Measurements from ENCODE around the gene MAP4K4.

Gene MAP4K4

GRCh38 chr2:101844055-101844635 is 146.6 kb downstream of the MAP4K4 start:
- no peak for DNase-seq (ENCODE audit: extremely low read depth, insufficient read length)
- Histone ChIP-seq H3K27me3 (replicated peaks; ENCODE audit: control insufficient read depth, insufficient read depth, low read length) (no peaks in the 10 kb centered on the region), H3K36me3 (ENCODE audit: control insufficient read depth, insufficient read depth, low read length) (no peaks in the 10 kb centered on the region), H3K4me3 (replicated peaks; ENCODE audit: low read depth, low read length) (no peak overlapping the region)
- TF ChIP-seq, protein P1, sequence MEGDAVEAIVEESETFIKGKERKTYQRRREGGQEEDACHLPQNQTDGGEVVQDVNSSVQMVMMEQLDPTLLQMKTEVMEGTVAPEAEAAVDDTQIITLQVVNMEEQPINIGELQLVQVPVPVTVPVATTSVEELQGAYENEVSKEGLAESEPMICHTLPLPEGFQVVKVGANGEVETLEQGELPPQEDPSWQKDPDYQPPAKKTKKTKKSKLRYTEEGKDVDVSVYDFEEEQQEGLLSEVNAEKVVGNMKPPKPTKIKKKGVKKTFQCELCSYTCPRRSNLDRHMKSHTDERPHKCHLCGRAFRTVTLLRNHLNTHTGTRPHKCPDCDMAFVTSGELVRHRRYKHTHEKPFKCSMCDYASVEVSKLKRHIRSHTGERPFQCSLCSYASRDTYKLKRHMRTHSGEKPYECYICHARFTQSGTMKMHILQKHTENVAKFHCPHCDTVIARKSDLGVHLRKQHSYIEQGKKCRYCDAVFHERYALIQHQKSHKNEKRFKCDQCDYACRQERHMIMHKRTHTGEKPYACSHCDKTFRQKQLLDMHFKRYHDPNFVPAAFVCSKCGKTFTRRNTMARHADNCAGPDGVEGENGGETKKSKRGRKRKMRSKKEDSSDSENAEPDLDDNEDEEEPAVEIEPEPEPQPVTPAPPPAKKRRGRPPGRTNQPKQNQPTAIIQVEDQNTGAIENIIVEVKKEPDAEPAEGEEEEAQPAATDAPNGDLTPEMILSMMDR (IDR thresholded peaks at IDR 0.05; ENCODE audit: insufficient read depth, low read length, poor library complexity, severe bottlenecking), result no peak

DNA sequence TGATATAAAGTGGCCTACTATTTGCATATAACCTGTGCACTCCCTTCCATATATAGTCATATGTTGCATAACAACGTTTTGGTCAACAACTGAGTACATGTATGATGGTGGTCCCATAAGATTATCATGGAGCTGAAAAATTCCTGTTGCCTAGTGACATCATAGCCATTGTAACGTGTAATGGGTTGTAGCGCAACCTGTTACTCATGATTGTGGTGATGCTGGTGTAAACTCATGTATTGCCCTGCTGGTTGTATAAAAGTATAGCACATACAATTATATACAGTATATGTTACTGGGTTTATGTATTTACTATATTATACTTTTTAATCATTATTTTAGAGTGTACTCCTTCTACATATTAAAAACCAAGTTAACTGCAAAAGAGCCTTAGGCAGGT is 149.5 kb downstream of the MAP4K4 start:
- Histone ChIP-seq H3K36me3 (ENCODE audit: control insufficient read depth, insufficient read depth, low read length) (no peaks in the 10 kb centered on the region), H3K4me3 (replicated peaks; ENCODE audit: low read depth, low read length) (no peak overlapping the region), H3K27me3 (replicated peaks; ENCODE audit: control insufficient read depth, insufficient read depth, low read length) (no peaks in the 10 kb centered on the region)
- no peak for DNase-seq (ENCODE audit: extremely low read depth, insufficient read length)
- TF ChIP-seq, protein P1 (IDR thresholded peaks at IDR 0.05; ENCODE audit: insufficient read depth, low read length, poor library complexity, severe bottlenecking), result no peak

- no peak for DNase-seq (ENCODE audit: extremely low read depth, insufficient read length)
- Histone ChIP-seq H3K27me3 (replicated peaks; ENCODE audit: control insufficient read depth, insufficient read depth, low read length) (no peaks in the 10 kb centered on the region), H3K4me3 (replicated peaks; ENCODE audit: low read depth, low read length) (no peak overlapping the region), H3K36me3 (ENCODE audit: control insufficient read depth, insufficient read depth, low read length) (no peaks in the 10 kb centered on the region)
- TF ChIP-seq, protein P1 (IDR thresholded peaks at IDR 0.05; ENCODE audit: insufficient read depth, low read length, poor library complexity, severe bottlenecking), result no peak
Observed at GRCh38 chr2:101847661-101848339, 150.3 kb downstream of the MAP4K4 start.

GRCh38 chr2:101848769-101849410 is 151.4 kb downstream of the MAP4K4 start:
- H3K36me3 ChIP-seq (ENCODE audit: control insufficient read depth, insufficient read depth, low read length), result no peaks in the 10 kb centered on the region
- TF ChIP-seq, protein P1 (IDR thresholded peaks at IDR 0.05; ENCODE audit: insufficient read depth, low read length, poor library complexity, severe bottlenecking), result no peak
- H3K27me3 ChIP-seq (replicated peaks; ENCODE audit: control insufficient read depth, insufficient read depth, low read length), result no peaks in the 10 kb centered on the region
- no peak for DNase-seq (ENCODE audit: extremely low read depth, insufficient read length)
- no peak overlapping the region for H3K4me3 ChIP-seq (replicated peaks; ENCODE audit: low read depth, low read length)

GRCh38 chr2:101850450-101850849 is 152.9 kb downstream of the MAP4K4 start:
- TF ChIP-seq, protein P1 (IDR thresholded peaks at IDR 0.05; ENCODE audit: insufficient read depth, low read length, poor library complexity, severe bottlenecking), result no peak
- no peak for DNase-seq (ENCODE audit: extremely low read depth, insufficient read length)
- Histone ChIP-seq H3K36me3 (ENCODE audit: control insufficient read depth, insufficient read depth, low read length) (no peaks in the 10 kb centered on the region), H3K4me3 (replicated peaks; ENCODE audit: low read depth, low read length) (no peak overlapping the region), H3K27me3 (replicated peaks; ENCODE audit: control insufficient read depth, insufficient read depth, low read length) (no peaks in the 10 kb centered on the region)
